Astrocyte of the spinal cord (primary cell): Measurements from ENCODE around the gene ACTRT2.

Experiments used
- DNase-seq: peaks from one replicate; pipeline ENCODE4 v3.0.0; 2011; ENCODE audit warnings: low read depth, low spot score
- H3K4me3 ChIP-seq: 2 replicates; pipeline ENCODE4 v1.5.1; 2011; ENCODE audit warnings: low read depth, mild to moderate bottlenecking, low read length, moderate library complexity
- in situ Hi-C: cut with HindIII; loops from 2 replicates; pipeline ENCODE4 v1.10.0; 2017; ENCODE audit warnings: low sequenced_read_pairs
- TF ChIP-seq, protein P1 (sequence below): IDR thresholded peaks from 2 replicates; pipeline ENCODE4 v1.5.1; 2012; ENCODE audit warnings: low read depth, mild to moderate bottlenecking, low read length, inconsistent platforms

Gene ACTRT2

DNA sequence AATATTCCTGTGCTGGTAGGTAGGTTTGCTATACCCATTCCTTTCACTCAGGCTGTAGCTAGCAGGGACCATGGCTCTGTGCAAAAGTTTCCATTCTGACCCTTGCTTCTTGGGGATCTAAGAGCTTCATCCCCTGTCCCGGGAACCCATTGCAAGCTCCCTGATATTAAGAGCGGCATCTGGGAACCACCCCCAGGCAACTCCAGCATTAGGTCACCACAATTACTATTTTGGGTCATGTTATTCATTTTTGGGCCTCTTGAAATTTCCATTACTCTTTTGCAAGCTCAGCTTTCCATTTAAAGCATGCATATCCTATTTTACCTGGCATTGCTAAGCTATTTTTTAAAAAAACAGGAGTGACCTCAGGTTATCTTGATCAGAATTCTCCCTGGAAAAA lies 22.1 kb upstream of the ACTRT2 start:
- TF ChIP-seq, protein P1, sequence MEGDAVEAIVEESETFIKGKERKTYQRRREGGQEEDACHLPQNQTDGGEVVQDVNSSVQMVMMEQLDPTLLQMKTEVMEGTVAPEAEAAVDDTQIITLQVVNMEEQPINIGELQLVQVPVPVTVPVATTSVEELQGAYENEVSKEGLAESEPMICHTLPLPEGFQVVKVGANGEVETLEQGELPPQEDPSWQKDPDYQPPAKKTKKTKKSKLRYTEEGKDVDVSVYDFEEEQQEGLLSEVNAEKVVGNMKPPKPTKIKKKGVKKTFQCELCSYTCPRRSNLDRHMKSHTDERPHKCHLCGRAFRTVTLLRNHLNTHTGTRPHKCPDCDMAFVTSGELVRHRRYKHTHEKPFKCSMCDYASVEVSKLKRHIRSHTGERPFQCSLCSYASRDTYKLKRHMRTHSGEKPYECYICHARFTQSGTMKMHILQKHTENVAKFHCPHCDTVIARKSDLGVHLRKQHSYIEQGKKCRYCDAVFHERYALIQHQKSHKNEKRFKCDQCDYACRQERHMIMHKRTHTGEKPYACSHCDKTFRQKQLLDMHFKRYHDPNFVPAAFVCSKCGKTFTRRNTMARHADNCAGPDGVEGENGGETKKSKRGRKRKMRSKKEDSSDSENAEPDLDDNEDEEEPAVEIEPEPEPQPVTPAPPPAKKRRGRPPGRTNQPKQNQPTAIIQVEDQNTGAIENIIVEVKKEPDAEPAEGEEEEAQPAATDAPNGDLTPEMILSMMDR = no peak
- no peak for DNase-seq
- H3K4me3 ChIP-seq = no peak overlapping the region
- in situ Hi-C loops = no loop called here

DNA sequence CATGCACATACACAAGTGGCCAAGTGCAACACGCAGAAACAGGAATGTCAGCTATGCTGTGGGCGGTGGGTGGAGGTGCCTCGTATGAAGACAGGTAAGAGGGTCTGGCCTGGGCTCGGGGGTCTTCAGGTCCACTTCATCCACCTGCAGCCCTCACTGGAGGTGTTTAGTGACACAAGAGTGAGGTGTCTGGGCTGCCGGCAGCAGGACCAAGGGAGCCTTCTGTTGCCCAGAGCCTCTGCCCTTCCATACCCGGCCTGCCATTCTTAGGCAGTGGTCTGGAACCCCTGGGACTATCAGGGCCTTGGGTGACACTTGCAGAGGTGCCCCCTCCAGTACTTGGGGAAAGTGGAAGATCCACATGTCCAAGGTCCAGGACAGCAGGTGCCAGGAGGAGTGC lies 21.7 kb upstream of the ACTRT2 start:
- no peak for DNase-seq
- H3K4me3 ChIP-seq = no peak overlapping the region
- in situ Hi-C loops = no loop called here
- TF ChIP-seq, protein P1 = no peak

DNA sequence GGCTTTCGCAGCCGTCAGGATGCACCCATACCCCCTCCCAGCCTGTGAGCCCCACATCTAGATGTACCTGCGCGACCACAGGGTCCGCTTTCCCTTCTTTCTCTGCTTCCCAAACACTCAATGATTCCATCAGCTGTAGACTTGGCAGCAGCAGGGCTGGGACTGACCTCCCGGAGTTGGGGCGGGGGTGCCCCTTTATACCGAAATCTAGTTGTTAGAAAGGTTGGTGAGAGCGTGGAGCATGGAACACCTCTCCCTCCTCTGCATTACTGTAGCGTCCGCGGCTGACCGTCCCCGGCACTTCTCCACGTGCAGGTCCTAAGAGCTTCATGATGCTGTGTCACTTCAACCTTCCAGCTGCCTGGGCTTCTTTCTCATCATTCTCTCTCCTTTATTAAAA lies 21.1 kb upstream of the ACTRT2 start:
- H3K4me3 ChIP-seq = no peak overlapping the region
- in situ Hi-C loops = no loop called here
- TF ChIP-seq, protein P1 = no peak
- DNase-seq = no peak

DNA sequence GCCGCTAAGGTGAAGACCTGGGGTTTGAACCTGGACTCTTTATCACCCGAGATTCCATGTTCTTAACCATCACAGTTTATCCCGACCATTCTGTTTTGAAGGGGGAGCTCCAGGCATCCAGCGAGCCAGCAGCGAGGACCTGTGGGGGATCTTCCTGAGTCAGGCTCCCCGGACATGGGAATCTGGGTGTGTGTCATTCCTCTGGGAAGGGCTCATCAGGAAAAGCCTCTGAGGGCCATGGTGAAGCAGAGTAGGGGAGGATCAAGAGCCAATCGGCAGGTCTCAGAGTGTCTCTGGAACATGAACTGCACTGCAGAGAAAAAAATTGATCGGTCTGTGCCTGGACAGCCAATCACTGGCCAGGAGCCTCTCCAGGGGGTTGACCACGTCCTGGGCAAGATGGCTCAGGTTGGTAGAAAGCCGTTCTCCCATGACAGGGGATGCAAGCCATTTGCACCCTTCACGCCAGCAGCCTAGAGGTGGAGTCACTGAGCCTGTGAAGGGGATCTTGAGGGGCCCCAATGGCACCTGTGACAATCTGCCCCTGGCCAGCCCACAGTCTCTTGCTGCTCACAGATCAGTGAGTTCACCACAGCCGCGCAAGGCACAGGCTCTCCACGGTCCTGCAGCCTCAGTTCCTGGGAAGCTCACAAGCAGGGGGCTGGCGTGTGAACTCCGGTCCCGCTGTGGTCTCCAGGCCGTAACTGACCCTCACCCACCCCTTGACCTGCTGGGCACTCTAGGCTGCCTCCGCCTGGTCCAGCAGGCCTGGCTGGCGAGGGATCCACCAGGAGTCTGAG lies 20.4 kb upstream of the ACTRT2 start:
- TF ChIP-seq, protein P1 = no peak
- in situ Hi-C loops = no loop called here
- no peak overlapping the region for H3K4me3 ChIP-seq
- DNase-seq = no peak

DNA sequence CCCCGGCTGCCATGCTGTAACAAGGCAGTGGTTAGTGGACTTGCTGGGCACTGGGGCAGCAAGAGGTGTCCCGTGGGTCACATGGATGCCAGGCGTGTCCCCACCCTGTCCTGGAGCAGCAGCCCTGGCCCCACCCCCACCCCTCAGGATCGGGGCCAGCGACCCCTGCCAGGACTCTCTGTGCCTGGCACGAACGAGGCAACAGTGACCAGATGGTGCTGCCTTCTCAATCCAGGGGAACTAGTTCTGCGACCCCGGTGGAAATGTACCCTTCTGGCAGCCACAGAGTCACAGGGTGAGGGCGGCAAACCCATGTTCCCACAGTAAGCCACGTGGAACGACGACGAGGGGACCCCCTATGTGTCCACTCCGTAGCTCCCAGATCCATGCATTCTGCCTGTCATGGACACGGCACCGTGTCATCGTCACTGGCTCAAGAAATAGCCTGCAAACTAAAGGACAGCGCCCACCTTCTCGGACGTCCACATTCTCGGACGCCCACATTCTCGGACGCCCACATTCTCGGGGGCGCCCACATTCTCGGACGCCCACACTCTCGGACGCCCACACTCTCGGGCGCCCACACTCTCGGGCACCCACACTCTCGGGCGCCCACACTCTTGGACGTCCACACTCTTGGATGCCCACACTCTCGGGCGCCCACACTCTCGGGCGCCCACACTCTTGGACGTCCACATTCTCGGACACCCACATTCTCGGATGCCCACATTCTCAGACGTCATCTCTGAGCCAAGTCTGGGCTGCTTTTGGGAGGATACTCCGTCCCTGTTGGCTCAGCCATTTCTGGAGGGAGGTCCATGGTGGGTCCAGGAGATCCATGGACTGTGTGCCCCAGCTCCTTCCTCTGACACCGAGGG lies 19.6 kb upstream of the ACTRT2 start:
- no peak for DNase-seq
- TF ChIP-seq, protein P1 = no peak
- H3K4me3 ChIP-seq = no peak overlapping the region
- in situ Hi-C loops = no loop called here

DNA sequence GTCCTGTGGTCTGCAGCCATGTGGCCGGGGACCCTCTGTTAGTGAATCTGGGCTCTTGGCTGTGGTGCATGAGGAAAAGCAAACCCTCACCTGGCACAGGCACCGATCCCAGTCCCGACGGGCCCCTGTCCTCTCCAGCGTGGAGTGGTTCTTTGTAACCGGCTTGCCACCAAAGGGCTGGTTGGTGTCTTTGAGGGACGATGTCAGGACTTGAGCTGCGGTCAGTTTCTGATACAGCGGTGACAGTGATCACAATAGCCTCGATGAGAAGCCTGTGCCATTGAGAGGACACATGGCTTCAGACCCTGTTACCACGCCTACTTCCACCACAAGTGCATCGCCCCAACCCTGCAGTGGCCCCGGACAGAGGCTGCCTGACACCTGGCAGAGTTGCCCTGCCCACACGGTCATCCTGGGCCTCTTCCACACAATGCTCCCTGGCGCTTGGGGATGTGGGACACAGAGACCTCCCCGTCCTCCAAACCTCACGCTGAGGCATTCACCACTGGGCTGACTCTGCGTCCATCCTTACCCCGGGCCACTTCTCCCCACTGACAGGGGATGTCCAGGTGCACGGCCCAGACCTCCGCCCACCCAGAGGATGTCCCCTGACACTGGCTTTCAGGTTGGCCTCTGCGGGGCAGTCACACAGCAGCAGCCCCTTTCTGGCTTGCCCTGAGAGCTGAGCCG lies 18.8 kb upstream of the ACTRT2 start:
- DNase-seq = no peak
- in situ Hi-C loops = no loop called here
- H3K4me3 ChIP-seq = no peak overlapping the region
- TF ChIP-seq, protein P1 = no peak
